GM06990 (cell line): Measurements from ENCODE around the gene UQCRH.
"Not testable (repeated sequence)": the region's sequence is repeated elsewhere in the genome, so short reads cannot be mapped to it uniquely, and the experiment has no call there.

Source experiments
- DNase-seq: peaks from one replicate; pipeline ENCODE4 v3.0.0-alpha.2; 2011; ENCODE audit not compliant: insufficient read length; ENCODE audit errors: extremely low read depth
- H3K27me3 ChIP-seq: replicated peaks from 2 replicates; pipeline ENCODE4 v1.6.0; 2011; ENCODE audit warnings: low read length; ENCODE audit not compliant: control insufficient read depth, insufficient read depth
- H3K36me3 ChIP-seq: 2 replicates; pipeline ENCODE4 v1.5.1; 2011; ENCODE audit warnings: low read length; ENCODE audit not compliant: control insufficient read depth, insufficient read depth
- H3K4me3 ChIP-seq: replicated peaks from 2 replicates; pipeline ENCODE4 v1.5.1; 2011; ENCODE audit warnings: low read depth, mild to moderate bottlenecking, control low read depth, low read length
- CTCF ChIP-seq: IDR thresholded peaks from 2 replicates; pipeline ENCODE4 v1.5.1; 2011; ENCODE audit warnings: low read length, control low read depth, mild to moderate bottlenecking, inconsistent platforms; ENCODE audit not compliant: insufficient read depth, poor library complexity, severe bottlenecking

Gene UQCRH

GRCh38 chr1:46325285-46326076 lies 22.0 kb downstream of the UQCRH start:
- H3K27me3 ChIP-seq, H3K36me3 ChIP-seq: not testable (repeated sequence)
- H3K4me3 ChIP-seq = peak overlapping the region; percentile 23
- peak; percentile 50 for DNase-seq

GRCh38 chr1:46328182-46328581 lies 24.7 kb downstream of the UQCRH start:
- not testable (repeated sequence) for DNase-seq
- H3K4me3 ChIP-seq = peak overlapping the region; percentile 36

GRCh38 chr1:46329807-46330206 lies 26.3 kb downstream of the UQCRH start:
- DNase-seq, H3K27me3 ChIP-seq, H3K36me3 ChIP-seq: not testable (repeated sequence)
- H3K4me3 ChIP-seq = peak overlapping the region; percentile 56

More at GRCh38 chr1:46328182-46328581, 24.7 kb downstream of the UQCRH start:
- H3K27me3 ChIP-seq, H3K36me3 ChIP-seq: not testable (repeated sequence)

- peak overlapping the region; percentile 56 for H3K4me3 ChIP-seq
These were observed 26.9 kb downstream of the UQCRH start for GRCh38 chr1:46330381-46330780.

GRCh38 chr1:46331786-46332540 lies 28.5 kb downstream of the UQCRH start:
- H3K4me3 ChIP-seq = peak overlapping the region; percentile 82
- not testable (repeated sequence) for H3K36me3 ChIP-seq

More at GRCh38 chr1:46330381-46330780, 26.9 kb downstream of the UQCRH start:
- H3K27me3 ChIP-seq, H3K36me3 ChIP-seq, DNase-seq: not testable (repeated sequence)

GRCh38 chr1:46333300-46334029 lies 30.0 kb downstream of the UQCRH start:
- Histone ChIP-seq H3K4me3 (no peak overlapping the region), H3K36me3 (no peaks in the 10 kb centered on the region), H3K27me3 (no peaks in the 10 kb centered on the region)
- TF ChIP-seq CTCF = peak; percentile 50
- peak; percentile 48 for DNase-seq

More at GRCh38 chr1:46331786-46332540, 28.5 kb downstream of the UQCRH start:
- not testable (repeated sequence) for H3K27me3 ChIP-seq
- DNase-seq = peak; percentile 75

- Histone ChIP-seq H3K4me3 (no peak overlapping the region), H3K27me3 (no peaks in the 10 kb centered on the region), H3K36me3 (no peaks in the 10 kb centered on the region)
- TF ChIP-seq CTCF = no peak
- no peak for DNase-seq
These were observed 30.5 kb downstream of the UQCRH start for GRCh38 chr1:46334030-46334384.

- H3K36me3 ChIP-seq = no peaks in the 10 kb centered on the region
- H3K27me3 ChIP-seq = no peaks in the 10 kb centered on the region
- H3K4me3 ChIP-seq = no peak overlapping the region
- DNase-seq = no peak
- TF ChIP-seq CTCF = no peak
These were observed 31.6 kb downstream of the UQCRH start for GRCh38 chr1:46335081-46335480.

GRCh38 chr1:46337409-46337808 lies 33.9 kb downstream of the UQCRH start:
- not testable (repeated sequence) for H3K36me3 ChIP-seq, DNase-seq, H3K4me3 ChIP-seq, H3K27me3 ChIP-seq
